ENCODE data around the gene PAPSS2. TPM values are rescaled to one million over a fixed set of nuclear protein-coding genes. Genes with fewer than 3 reads are reported as not detected.
A peak's percentile ranks its signal among the peaks of the same experiment; 100 is the strongest.
"Not testable (repeated sequence)": the region's sequence is repeated elsewhere in the genome, so short reads cannot be mapped to it uniquely, and the experiment has no call there.

PAPSS2 gene
- total RNA-seq, 1 donor from 2014 or later = 61.5 TPM

GRCh38 chr10:87724789-87725188, 65.1 kb downstream of the PAPSS2 start:
- H3K9me3 Mint-ChIP-seq (ENCODE audit: low read depth) = no peaks in the 10 kb centered on the region
- H3K27ac Mint-ChIP-seq (ENCODE audit: unreplicated experiment) = no peak overlapping the region
- H3K4me3 Mint-ChIP-seq (ENCODE audit: unreplicated experiment) = no peak overlapping the region
- H3K36me3 Mint-ChIP-seq (ENCODE audit: low read depth) = peaks cover 13% of the 10 kb centered on the region
- H3K4me1 Mint-ChIP-seq (ENCODE audit: low read depth) = peaks cover 8% of the 10 kb centered on the region
- H3K27me3 Mint-ChIP-seq (ENCODE audit: low read depth) = no peaks in the 10 kb centered on the region
- no peak for DNase-seq (ENCODE audit: low spot score)
- no peak for TF ChIP-seq CTCF (IDR thresholded peaks at IDR 0.05)

- Mint-ChIP-seq H3K27me3 (ENCODE audit: low read depth) (no peaks in the 10 kb centered on the region), H3K36me3 (ENCODE audit: low read depth) (peaks cover 17% of the 10 kb centered on the region), H3K27ac (ENCODE audit: unreplicated experiment) (no peak overlapping the region), H3K4me3 (ENCODE audit: unreplicated experiment) (no peak overlapping the region), H3K9me3 (ENCODE audit: low read depth) (no peaks in the 10 kb centered on the region), H3K4me1 (ENCODE audit: low read depth) (peaks cover 7% of the 10 kb centered on the region)
- TF ChIP-seq CTCF (IDR thresholded peaks at IDR 0.05) = no peak
- no peak for DNase-seq (ENCODE audit: low spot score)
These were observed 70.3 kb downstream of the PAPSS2 start for GRCh38 chr10:87729940-87730339.

GRCh38 chr10:87733081-87733480, 73.4 kb downstream of the PAPSS2 start:
- no peak for TF ChIP-seq CTCF (IDR thresholded peaks at IDR 0.05)
- no peaks in the 10 kb centered on the region for H3K9me3 Mint-ChIP-seq (ENCODE audit: low read depth)
- no peak overlapping the region for H3K4me3 Mint-ChIP-seq (ENCODE audit: unreplicated experiment)
- H3K36me3 Mint-ChIP-seq (ENCODE audit: low read depth) = peaks cover 9% of the 10 kb centered on the region
- no peak for DNase-seq (ENCODE audit: low spot score)
- H3K27me3 Mint-ChIP-seq (ENCODE audit: low read depth) = no peaks in the 10 kb centered on the region
- peaks cover 9% of the 10 kb centered on the region for H3K4me1 Mint-ChIP-seq (ENCODE audit: low read depth)
- H3K27ac Mint-ChIP-seq (ENCODE audit: unreplicated experiment) = no peak overlapping the region

GRCh38 chr10:87734987-87735827, 75.5 kb downstream of the PAPSS2 start:
- Mint-ChIP-seq H3K9me3 (ENCODE audit: low read depth) (no peaks in the 10 kb centered on the region), H3K36me3 (ENCODE audit: low read depth) (peaks cover 4% of the 10 kb centered on the region), H3K27ac (ENCODE audit: unreplicated experiment) (peak overlapping the region; percentile 13), H3K4me1 (ENCODE audit: low read depth) (peaks cover 12% of the 10 kb centered on the region), H3K27me3 (ENCODE audit: low read depth) (no peaks in the 10 kb centered on the region), H3K4me3 (ENCODE audit: unreplicated experiment) (no peak overlapping the region)
- DNase-seq (ENCODE audit: low spot score) = no peak
- peak; percentile 94 for TF ChIP-seq CTCF (IDR thresholded peaks at IDR 0.05)

GRCh38 chr10:87738253-87738652, 78.6 kb downstream of the PAPSS2 start:
- H3K4me3 Mint-ChIP-seq (ENCODE audit: unreplicated experiment); DNase-seq (ENCODE audit: low spot score); H3K36me3 Mint-ChIP-seq (ENCODE audit: low read depth); H3K27me3 Mint-ChIP-seq (ENCODE audit: low read depth); H3K27ac Mint-ChIP-seq (ENCODE audit: unreplicated experiment); H3K9me3 Mint-ChIP-seq (ENCODE audit: low read depth): not testable (repeated sequence)
- H3K4me1 Mint-ChIP-seq (ENCODE audit: low read depth) = peaks cover 12% of the 10 kb centered on the region

- H3K27me3 Mint-ChIP-seq (ENCODE audit: low read depth) = no peaks in the 10 kb centered on the region
These were observed 80.0 kb downstream of the PAPSS2 start for GRCh38 chr10:87739703-87740102.

More at GRCh38 chr10:87739703-87740102, 80.0 kb downstream of the PAPSS2 start:
- H3K27ac Mint-ChIP-seq (ENCODE audit: unreplicated experiment) = no peak overlapping the region
- H3K4me3 Mint-ChIP-seq (ENCODE audit: unreplicated experiment) = no peak overlapping the region
- H3K4me1 Mint-ChIP-seq (ENCODE audit: low read depth) = peaks cover 8% of the 10 kb centered on the region
- peaks cover 11% of the 10 kb centered on the region for H3K36me3 Mint-ChIP-seq (ENCODE audit: low read depth)
- no peak for TF ChIP-seq CTCF (IDR thresholded peaks at IDR 0.05)
- H3K9me3 Mint-ChIP-seq (ENCODE audit: low read depth) = no peaks in the 10 kb centered on the region
- no peak for DNase-seq (ENCODE audit: low spot score)

Measured in chondrocyte (in vitro differentiated cells).